Measurements from ENCODE around the gene TBC1D2.

DNA sequence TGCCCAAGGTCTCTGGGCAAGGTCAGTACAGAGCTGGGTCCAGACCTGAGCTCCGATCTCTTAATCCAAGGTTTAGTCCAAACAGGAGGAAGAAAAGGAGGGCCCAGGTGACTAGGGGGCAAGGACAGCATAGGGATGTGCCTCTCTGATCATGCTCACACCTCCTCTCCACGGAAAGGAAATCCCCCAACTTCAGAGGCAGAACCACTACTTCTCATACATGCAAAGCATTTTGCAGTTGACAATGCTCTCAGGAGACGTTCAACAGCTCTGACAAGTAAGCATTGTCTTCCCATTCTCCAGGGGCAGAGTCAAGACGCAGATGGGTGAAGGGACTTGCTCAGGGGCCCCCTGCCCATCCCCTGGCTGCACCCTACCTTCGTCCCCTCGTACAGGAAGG is 54.3 kb downstream of the TBC1D2 start:
- TF ChIP-seq, protein P1, sequence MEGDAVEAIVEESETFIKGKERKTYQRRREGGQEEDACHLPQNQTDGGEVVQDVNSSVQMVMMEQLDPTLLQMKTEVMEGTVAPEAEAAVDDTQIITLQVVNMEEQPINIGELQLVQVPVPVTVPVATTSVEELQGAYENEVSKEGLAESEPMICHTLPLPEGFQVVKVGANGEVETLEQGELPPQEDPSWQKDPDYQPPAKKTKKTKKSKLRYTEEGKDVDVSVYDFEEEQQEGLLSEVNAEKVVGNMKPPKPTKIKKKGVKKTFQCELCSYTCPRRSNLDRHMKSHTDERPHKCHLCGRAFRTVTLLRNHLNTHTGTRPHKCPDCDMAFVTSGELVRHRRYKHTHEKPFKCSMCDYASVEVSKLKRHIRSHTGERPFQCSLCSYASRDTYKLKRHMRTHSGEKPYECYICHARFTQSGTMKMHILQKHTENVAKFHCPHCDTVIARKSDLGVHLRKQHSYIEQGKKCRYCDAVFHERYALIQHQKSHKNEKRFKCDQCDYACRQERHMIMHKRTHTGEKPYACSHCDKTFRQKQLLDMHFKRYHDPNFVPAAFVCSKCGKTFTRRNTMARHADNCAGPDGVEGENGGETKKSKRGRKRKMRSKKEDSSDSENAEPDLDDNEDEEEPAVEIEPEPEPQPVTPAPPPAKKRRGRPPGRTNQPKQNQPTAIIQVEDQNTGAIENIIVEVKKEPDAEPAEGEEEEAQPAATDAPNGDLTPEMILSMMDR (IDR thresholded peaks at IDR 0.05), result no peak
- no peak for TF ChIP-seq POLR2AphosphoS5 (IDR thresholded peaks at IDR 0.05)
